Measurements from ENCODE around the gene RBM8A.

The RBM8A gene

DNA sequence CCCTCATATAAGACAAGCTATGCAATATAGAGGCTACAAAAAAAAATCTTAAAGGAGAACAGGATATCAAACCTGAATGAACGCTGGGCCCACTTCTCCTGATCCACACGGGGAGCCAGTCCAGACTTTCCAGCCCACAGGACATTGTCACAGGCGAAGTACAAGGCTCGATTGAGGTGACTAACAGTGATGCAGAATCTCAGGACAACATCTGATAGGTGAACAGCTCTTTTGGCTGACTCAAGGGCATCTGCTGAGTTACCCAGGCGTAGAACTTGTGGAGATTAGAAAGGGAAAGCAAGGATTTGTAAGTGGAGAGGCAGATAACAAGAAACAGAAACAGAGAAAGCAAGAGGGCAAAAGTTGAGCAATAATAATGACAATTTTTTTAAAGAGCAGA lies 10.5 kb downstream of the RBM8A start:
- DNase-seq (ENCODE audit: low spot score): no peak

DNA sequence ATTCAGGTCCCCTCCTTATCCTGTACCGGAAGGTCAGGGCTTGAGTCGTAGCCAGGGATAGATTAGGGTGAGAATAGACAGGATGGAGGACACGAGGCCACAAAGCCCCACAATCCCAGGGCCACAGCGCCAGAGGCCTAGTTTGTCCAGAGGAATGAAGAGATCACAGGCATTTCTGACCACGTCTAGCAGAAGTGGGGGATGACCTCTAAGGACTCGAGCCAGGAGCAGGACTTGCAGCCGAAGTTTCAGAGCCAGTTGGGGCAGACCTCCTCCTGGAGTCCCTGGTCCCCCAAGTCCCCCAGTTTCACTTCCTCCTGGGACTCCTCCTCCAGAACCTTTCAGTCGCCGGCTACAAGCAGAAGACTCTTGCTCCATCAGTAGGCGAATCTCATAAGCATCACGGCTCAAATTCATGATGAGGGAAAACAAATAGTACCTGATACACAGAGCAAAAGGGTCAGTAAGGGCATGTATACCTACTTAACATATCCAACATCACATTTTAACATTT lies 15.1 kb downstream of the RBM8A start:
- DNase-seq (ENCODE audit: low spot score): no peak

DNA sequence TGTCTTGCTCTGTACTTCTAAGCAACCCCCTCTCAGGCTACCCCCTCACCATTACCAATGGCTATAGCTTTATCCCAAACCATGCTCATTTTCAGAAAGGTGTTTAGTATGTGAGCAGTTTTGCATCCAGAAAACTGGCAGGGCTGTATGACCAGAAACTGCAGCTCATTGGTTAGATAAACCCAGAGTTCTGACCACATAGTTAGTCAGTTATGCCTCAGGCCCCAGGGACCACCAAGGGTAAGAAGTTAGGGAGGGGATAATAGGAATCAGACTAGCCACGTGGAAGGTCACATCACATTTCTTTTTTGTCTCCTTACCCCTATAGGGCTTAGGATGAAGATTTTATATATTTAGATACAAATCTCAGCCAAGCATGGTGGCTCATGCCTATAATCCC lies 18.6 kb downstream of the RBM8A start:
- no peak for DNase-seq (ENCODE audit: low spot score)

DNA sequence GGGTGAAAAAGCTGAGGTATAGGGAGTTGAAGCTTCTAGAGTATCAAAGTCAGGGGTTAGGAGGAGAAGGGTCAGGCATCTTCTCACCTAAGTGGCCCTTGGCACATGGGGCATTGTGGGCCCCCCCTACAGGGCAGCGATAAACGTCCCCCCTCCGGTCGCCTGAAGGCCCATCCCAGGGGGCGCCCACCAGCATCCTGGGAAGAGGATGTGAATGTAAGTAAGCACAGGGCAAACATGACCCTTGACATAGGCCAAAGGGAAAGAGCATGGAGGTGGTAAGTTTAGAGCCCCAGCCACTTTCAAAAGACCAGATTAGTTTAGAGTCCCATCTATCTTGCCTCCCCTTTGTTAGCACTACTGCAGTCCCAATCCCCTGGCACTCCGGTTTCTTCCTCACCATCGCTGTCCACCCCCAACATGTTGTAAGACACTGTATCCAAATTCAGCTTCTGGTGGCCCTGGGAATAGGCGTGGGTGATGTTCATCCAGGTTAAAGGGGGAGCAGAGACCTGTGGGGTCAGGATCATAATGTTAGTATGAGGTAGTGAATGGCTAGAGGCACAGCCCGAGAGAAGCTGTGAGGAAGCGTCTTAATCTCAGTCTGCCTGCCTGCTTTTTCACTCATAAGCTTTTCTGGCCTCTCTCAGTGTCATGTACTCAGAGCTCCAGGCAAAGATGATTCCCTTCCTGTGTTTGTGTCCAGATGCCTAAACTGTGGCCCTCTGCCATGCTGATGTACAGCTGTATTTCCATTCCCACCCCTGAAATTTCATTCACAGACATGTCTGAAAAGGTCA lies 20.1 kb downstream of the RBM8A start:
- no peak for DNase-seq (ENCODE audit: low spot score)

DNA sequence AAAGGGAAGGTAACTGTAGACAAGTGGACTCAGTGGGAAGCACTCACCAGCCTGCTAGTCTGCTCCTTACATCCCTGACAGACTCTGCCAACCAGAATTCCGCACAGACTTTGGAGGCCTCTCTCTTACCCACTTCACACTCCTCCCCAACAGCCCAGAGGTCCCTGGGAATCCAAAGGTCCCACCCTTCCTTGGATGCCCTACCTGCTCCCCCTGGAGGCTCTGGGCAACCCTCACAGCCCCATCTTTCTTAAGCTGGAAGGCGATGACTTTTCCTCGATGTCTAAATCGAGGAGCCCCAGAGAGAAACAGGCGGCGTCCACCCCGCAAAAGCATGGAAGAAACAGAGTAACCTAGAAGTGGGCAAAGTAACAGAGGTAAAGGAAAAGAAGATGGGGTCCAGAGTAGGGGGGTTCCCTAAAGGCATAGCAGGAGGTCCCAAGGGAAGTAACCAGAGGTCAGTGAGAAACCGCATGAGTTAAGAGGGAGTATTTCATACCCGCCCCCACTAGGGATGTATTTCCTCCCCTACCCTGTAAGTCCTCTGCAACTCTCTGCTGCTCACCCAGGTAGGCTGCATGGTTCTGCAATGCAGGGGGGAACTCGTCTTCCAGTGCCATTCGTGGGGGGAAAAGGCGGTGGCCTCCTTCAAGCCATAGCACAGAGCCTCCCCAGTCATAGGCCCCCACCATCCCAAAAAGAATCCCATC lies 25.8 kb downstream of the RBM8A start:
- DNase-seq (ENCODE audit: low spot score): no peak

DNA sequence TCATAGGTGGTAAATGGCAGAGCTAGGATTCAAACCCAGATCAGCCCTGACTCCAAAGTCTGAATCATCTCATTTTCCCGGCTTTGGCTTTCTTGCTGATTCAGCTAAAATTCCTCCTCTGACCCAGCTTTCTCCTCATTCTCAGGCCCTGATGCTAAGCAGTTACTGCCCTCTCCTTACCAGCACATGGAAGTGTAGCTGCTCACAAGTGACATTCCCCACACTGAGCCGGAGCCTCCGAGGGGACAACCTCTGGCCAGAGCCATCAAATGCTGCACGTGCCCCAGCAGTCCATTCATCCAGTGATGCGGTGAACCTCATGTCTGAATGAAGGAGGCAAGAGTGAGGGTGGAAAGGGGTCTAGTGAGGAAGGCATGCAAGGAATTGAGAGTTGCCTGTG lies 28.5 kb downstream of the RBM8A start:
- DNase-seq (ENCODE audit: low spot score): no peak

DNA sequence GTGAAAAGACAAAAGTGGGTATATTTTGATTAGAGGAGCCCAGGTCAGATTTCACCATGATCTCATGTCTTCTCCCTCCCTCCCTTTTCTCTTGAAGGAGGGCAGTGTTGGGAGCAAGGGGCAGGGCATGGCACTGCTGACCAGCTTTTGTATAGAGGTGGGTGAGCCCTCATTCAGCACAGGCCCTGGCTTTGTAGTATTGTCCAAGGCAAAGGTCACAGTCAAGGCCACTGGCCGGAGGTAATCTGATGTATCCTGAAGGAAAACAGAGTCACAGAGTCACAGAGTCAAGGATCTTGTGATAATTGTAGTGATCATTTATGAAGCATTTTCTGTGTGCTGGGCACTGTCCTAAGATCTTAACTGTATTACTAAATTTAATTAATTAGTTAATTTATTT lies 29.3 kb downstream of the RBM8A start:
- DNase-seq (ENCODE audit: low spot score): no peak

DNA sequence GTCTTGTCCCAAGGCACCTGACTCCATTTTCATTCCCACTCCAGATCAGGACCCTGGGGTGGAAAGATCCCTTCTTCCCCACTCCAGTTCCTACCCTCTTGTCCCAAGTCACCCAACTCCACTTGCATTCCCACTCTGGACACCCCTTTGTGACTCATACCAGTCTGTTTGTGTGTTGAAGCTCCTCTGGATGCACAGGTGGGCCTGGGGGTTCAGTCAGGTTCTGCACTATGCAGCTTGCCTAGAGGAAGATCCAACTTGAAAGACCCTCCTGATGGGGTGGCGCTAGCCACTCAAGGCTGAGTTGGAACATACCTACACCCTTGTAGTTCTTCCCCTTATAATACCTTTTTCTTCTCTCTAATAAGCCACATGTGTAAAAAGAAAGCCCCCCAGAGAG lies 31.8 kb downstream of the RBM8A start:
- no peak for DNase-seq (ENCODE audit: low spot score)

DNA sequence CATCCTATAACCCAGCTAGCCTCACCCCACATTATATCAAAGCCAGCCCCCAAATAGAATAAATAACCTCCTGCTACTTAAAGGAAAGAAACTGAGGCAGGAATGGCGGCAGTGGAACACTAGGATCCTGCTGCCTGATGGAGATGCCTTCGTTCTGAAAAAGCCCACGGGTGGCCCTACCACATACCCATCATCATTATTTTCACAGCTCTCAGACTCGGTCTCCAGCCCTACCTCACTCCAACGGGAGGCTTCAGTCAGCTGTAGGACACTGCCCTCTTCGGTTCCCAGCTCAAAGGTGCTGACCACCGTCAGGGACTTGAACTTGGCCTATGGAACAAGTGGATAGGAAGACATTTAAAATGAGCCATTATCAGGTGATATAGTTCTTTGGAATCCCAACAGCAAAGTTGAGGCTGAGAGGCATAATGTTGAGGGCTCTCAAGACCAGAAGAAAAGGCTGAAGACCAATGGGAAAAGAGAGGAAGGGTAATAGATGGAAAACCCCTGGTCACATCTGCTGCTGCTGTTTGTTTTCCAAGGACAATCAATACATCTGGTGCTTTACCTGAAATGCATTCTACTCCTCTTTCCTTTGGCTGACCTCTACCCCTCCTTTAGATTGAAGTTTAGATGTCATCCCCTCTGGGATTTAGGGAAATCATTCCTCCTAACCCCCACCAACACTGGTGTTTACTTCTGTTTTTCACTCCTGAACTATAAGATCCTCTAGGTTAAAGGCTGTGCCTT lies 33.8 kb downstream of the RBM8A start:
- DNase-seq (ENCODE audit: low spot score): no peak

DNA sequence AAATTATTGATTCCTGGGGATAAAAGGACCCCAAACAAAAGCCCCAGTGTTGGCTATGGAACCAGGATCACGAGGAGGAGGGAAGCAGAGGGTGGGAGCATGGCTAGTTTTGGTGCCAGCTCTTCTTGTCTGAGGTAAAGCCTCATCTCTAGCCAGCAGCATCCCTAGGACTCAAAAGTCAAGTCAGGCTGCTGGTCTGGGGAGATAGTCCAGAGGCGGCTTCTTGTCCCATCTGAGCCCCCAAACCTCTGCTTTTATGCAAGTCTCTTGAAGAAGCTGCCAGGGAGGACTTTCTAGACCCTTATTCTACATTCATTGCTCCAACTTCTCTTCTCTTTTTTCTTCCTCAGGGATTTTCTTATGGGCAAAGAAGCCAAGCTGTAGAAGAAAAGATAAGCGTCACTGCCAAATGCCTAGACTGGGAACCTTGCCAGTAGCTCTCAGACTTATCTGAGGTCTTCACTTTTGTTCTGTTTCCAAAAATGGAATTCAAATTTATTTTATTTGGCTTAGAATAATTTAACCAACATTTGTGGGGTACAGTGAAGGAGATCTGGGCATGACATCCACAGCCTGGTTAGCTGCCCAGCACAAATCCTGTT lies 34.7 kb downstream of the RBM8A start:
- peak; percentile 28 for DNase-seq (ENCODE audit: low spot score)

DNA sequence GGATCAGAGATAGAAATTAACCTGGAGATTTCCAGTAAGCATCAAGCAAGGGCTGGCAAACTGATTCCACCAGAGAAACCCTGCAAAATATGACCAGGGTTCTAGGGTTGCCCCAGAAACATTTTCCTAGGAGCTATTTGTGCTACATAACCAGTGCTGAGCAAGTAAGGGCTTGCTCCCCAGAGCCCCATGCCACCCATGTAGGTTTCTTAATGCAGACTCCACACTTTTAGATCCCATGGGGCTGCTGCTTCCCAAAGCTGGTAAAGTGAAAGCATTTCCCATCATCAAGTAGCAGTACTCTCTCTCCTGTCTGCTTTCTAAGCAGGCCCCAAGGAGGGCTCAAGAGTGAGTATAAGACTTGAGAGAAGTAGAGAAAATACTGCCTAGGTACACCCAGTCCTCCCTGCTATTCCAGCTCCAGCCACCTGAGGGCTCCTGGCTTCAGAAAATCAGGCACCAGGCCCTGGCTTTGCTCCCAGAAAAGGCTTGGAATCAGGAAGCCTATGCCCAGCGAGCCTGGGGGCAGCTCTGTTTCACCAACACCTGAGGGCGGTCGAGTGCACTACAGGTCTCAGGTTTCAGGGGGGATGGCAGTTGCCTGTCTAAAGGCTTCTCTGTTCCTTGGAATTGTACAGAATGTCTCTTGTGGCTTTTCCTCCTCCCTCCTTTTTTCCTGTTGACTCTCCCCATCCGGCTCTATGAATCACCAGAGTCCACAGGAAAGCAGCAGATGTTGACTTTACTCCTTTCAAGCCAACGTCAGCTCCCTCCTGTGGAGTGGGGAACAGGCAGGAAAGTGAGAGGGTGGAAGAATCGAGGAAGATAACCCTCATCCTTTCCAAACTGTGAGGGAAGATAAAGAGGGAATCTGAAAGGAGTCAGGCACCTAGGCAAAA lies 35.4 kb downstream of the RBM8A start:
- peak; percentile 100 for DNase-seq (ENCODE audit: low spot score)

DNA sequence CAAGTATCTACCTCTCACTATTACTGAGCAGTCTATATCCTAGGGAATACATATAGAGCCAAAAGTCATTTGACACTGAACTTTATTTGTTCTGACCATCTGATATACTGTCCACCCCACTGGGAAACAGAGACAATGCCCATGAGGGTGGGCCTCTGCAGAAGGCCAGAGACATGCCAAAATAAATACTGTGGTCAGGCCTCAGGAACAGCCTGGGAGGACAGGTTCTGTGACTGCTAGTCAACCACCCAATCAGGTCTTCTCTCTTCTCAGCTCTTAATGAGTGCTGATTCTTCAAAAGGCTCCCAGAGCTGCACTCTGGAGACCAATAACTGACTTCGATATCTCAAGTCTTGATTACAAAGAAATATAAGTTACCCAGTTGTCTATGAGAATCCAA lies 36.1 kb downstream of the RBM8A start:
- DNase-seq (ENCODE audit: low spot score): no peak

DNA sequence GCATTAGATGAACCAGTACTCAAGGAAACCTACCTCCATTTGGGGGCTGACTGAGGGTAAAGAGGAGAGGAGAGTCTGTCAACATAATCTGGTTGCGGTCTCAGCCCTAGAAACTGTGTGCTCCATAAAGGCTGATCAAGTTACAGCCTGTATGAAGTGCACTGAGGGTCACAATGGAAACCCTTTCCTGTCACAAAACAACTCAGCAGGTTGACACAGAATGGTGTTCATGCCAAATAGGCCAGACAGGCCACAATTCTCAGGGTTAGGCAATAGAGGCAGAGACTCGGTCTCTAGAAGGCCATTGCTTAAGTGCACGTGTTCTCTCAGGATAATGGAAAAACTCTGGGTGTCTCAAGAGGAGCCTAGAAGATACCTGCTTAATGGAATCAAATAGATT lies 37.6 kb downstream of the RBM8A start:
- no peak for DNase-seq (ENCODE audit: low spot score)

DNA sequence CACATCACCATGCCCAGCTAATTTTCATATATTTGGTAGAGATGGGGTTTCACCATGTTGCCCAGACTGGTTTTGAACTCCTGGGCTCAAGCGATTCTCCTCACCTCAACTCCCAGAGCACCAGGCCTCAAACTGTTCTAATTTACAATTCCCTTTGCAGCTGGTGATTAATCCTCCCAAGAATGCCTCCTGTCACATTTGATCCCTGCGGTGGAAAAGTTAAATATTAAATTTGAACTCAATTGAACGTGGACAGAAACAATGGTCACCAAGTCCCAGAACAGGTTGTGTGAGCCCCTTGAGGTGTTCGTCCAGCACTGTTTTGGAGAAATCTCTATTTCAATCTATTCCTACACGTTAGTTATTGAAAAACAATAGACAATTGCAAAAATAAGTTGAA lies 39.7 kb downstream of the RBM8A start:
- DNase-seq (ENCODE audit: low spot score): no peak

DNA sequence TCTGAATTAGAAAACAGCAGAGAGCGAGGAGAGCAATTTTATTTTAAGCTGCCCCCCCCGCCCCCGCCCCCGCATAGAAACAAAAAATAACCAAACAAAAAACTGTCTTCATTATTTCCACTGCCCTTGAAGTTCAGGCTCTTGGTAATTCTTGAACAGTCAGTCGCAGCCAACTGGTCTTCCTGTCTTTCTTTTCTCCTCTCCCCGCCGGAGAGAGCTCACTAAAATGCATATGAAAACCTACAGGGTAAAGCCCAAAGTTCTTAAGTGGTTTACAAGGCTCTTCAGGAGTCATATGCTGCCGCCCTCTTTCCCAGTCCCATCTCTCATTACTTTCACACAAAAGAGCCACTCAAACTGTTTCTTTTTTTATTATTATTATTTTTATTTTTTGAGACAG lies 40.5 kb downstream of the RBM8A start:
- DNase-seq (ENCODE audit: low spot score): no peak

DNA sequence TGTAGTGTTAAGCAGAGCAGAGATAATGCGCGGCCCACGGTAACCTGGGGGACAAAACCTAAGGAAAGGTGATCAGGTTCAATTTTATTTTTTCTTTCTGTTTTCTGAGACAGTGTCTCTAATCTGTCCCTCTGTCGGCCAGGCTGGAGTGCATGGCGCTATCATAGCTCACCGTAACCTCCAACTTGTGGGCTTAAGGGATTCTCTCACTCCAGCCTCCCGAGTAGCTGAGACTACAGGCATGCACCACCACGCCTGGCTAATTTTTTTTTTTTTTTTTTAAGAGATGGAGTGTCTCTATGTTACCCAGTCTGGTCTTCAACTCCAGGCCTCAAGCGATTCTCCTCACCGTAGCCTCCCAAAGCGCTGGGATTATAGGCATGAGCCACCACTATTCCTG lies 40.9 kb downstream of the RBM8A start:
- DNase-seq (ENCODE audit: low spot score): no peak

DNA sequence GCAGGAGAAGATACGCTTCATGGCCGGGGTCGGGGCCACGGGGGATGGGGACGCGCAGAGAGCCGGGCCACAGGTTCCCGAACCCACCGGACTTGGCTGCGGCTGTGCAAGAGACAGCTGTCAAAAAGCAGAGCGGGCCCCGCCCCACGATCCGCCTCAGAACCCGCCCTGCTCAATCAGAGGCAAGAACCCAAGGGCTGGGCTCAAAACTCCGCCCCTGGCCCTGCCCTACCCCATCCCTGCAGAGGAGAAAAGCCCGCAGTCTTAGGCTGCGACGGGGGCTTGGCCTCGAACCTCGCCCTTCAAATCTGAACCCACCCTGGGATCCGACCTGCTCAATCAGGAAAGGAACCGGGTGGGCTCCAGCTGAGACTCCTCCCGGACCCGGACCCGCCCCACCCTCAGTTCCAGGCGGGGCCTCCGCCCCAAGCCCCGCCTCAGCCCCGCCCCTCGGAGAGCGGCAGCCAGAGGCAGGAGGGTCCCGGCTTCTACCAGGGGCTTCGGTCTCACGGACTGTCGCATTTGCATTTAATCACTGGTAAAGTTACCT lies 41.5 kb downstream of the RBM8A start, which contains the start of gene ANKRD35:
ANKRD35 (minus strand) TSS at position 129 of the 550 bp plus-strand sequence; CDS start at position 21, 108 bp downstream.
- DNase-seq (ENCODE audit: low spot score): peak; percentile 95

DNA sequence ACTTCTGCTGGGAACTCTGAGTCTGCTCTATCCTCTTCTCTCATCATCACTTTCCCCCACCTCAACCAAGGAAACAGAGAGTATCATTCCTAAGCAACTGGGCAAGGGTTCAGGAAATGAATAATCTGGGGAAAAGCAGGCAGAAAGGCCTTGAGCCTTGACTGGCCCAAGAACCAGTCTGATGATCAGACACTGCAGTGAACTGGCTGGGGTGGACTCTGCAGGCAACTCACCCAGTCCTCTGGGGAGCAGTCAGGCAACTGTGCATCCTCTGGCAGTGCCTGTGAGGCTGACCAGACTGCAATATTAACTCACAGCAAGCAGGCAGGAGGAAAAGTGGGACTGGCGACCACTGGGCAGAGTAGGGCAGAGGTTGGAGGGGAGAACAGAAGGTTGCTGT lies 42.6 kb downstream of the RBM8A start:
- no peak for DNase-seq (ENCODE audit: low spot score)

DNA sequence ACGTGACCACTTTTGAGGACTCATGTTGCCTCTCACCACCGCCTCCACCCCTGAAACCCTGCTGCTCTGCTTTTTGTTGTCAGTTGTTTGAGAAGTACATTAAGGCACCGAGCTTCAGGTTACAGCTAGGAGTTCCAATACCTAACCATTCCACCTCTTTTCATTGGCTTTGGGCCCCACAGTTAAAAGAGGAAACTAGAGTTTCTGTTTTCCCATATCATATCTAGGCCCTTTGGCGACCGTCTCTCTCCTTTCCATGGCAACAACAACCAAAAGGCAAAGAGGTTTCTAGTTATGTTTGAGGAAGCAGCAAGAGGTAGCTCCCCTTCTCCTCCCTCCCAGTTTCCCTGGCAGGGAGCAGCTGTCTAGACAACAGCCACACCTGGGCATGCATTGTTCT lies 47.5 kb downstream of the RBM8A start:
- no peak for DNase-seq (ENCODE audit: low spot score)

DNA sequence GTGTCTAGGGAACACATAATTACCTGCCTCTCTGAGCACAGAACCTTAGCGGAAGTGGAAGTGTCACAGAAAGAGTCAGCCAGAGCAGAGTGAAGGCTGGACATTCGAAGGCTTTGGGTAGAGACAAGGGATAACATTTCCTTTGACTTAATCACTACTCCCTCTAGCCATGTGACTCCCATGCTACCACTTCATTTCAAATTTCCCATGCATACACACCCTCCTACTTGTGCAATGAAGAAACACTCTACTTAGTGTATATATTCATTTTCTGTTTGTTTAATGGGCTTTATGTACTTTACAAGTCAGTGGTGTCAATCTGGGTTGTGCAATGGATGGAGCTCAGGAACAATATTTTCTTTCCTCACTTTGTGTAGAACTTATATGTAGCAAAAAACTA lies 48.6 kb downstream of the RBM8A start:
- DNase-seq (ENCODE audit: low spot score): no peak

DNA sequence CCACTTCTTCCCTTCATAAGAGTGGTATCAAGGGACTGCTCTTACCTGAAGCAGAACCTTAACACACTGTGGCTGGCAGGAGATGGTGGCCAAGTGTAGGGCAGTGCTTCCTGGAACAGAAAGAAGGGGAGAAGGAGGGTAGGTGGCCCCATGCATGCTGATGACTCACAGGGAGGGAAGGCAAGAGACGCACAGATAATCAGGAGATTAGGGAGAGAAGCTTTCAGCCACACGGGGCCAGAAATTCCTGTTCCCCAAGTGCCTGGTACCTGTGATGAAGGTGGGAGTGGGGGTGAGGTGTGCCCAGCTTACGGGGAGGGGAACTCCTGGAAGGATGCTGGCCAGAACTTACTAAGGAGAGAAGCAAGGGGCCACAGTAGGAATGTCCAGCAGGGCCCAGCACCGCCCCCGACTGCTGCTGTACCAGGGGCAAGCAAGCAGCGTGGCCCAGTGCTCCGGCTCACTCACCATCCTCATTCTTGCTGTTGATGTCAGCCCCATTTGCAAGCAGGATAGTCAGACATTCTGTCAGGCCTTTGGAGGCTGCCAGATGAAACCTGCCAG lies 49.3 kb downstream of the RBM8A start:
- DNase-seq (ENCODE audit: low spot score): no peak

Measured in COLO829 (cell line).